OCI-LY7 (cell line): ENCODE results near the gene RC3H1. TPM values are rescaled to one million over a fixed set of nuclear protein-coding genes. Genes with fewer than 3 reads are reported as not detected.
"Not testable (repeated sequence)": the region's sequence is repeated elsewhere in the genome, so short reads cannot be mapped to it uniquely, and the experiment has no call there.

ENCODE experiments used
- BruUV-seq: library from RNA; stranded (reverse); fragments of 400-500 nt; replicated peaks from 2 replicates; lab custom pipeline; 2021; lab: Mats Ljungman, UMichigan
- CTCF ChIA-PET: fragments of 300-600 bp; sonication (Branson Sonifier 250); formaldehyde crosslinking; loops from one replicate; lab custom pipeline; 2022; ENCODE audit warnings: antibody characterized with exemption; ENCODE audit not compliant: unreplicated experiment; lab: Charles Lee
- POLR2A ChIA-PET: fragments of 300-600 bp; sonication (Branson Sonifier 250); formaldehyde crosslinking; loops from one replicate; lab custom pipeline; 2022; ENCODE audit warnings: antibody characterized with exemption; lab: Charles Lee
- DNase-seq: peaks from one replicate; pipeline ENCODE4 v3.0.0-alpha.2; 2015; ENCODE audit warnings: low spot score
- H2AFZ ChIP-seq: fragments of 200-600 bp; sonication (generic), shearing (Covaris generic); 2 replicates; pipeline ENCODE4 v1.6.1; 2014; ENCODE audit warnings: mild to moderate bottlenecking, antibody characterized with exemption, low read length, moderate library complexity
- H3K27ac ChIP-seq: fragments of 200-600 bp; sonication (generic); 2 replicates; pipeline ENCODE4 v1.5.1; 2014; ENCODE audit warnings: mixed run types, low read depth, mild to moderate bottlenecking, moderate library complexity, low read length, inconsistent platforms; ENCODE audit not compliant: poor library complexity, severe bottlenecking
- H3K36me3 ChIP-seq: fragments of 200-600 bp; sonication (generic); 2 replicates; pipeline ENCODE4 v1.6.1; 2014; ENCODE audit warnings: mild to moderate bottlenecking, antibody characterized with exemption, low read length, moderate library complexity, mixed read lengths; ENCODE audit not compliant: insufficient read depth
- H3K4me1 ChIP-seq: fragments of 200-600 bp; sonication (generic); 2 replicates; pipeline ENCODE4 v1.5.1; 2014; ENCODE audit warnings: mild to moderate bottlenecking, low read length; ENCODE audit not compliant: insufficient read depth, poor library complexity, severe bottlenecking
- H3K4me2 ChIP-seq: fragments of 200-600 bp; sonication (generic); 2 replicates; pipeline ENCODE4 v1.6.1; 2014; ENCODE audit warnings: mild to moderate bottlenecking, low read length
- H3K4me3 ChIP-seq: fragments of 200-600 bp; sonication (generic); 2 replicates; pipeline ENCODE4 v1.5.1; 2014; ENCODE audit warnings: mild to moderate bottlenecking, low read depth, low read length; ENCODE audit not compliant: poor library complexity, severe bottlenecking
- H3K79me2 ChIP-seq: fragments of 200-600 bp; sonication (generic); 2 replicates; pipeline ENCODE4 v1.6.1; 2016; ENCODE audit warnings: low read depth, mild to moderate bottlenecking, low read length, moderate library complexity, mixed read lengths; ENCODE audit not compliant: insufficient read depth
- H3K9me2 ChIP-seq: fragments of 200-600 bp; sonication (generic); 2 replicates; pipeline ENCODE4 v1.6.1; 2016; ENCODE audit warnings: mild to moderate bottlenecking, low read length, mixed read lengths; ENCODE audit not compliant: insufficient read depth
- H3K9me3 ChIP-seq: fragments of 200-600 bp; sonication (generic); 2 replicates; pipeline ENCODE4 v1.6.1; 2014; ENCODE audit warnings: mild to moderate bottlenecking, mixed run types, low read length, mixed read lengths
- H4K20me1 ChIP-seq: fragments of 200-600 bp; sonication (generic); 2 replicates; pipeline ENCODE4 v1.6.1; 2014; ENCODE audit warnings: mild to moderate bottlenecking, antibody characterized with exemption, low read length, moderate library complexity, mixed read lengths; ENCODE audit not compliant: insufficient read depth
- EZH2phosphoT487 ChIP-seq: fragments of 200-600 bp; sonication (generic); IDR thresholded peaks from 2 replicates; pipeline ENCODE4 v1.6.1; 2018; ENCODE audit warnings: low read depth, borderline replicate concordance, mild to moderate bottlenecking, mixed run types, antibody characterized with exemption, low read length, moderate library complexity, mixed read lengths
- intact Hi-C: fragments of 100-400 bp; cut with micrococcal nuclease; formaldehyde crosslinking; loops from one replicate; pipeline ENCODE4 v1.10.0; 2022; ENCODE audit not compliant: unreplicated experiment
- total RNA-seq, 2 experiments: library from RNA; depleted of rRNA in 1 of 2; stranded (reverse); fragments of >200 nt in 1 of 2; shearing (Covaris generic) in 1 of 2; gene quantifications; 2 replicates each; pipeline ENCODE4 v1.2.3, GENCODE V29; 2014 to 2022
- TF ChIP-seq, protein P1 (sequence below): fragments of 200-600 bp; sonication (generic); conservative IDR thresholded peaks from 2 replicates; pipeline ENCODE4 v1.5.1; 2014; ENCODE audit warnings: mild to moderate bottlenecking, antibody characterized with exemption, low read length, moderate library complexity, mixed read lengths

The RC3H1 gene
- total RNA-seq, 2 experiments from 2014 or later: 21.0 to 34.0 TPM

DNA sequence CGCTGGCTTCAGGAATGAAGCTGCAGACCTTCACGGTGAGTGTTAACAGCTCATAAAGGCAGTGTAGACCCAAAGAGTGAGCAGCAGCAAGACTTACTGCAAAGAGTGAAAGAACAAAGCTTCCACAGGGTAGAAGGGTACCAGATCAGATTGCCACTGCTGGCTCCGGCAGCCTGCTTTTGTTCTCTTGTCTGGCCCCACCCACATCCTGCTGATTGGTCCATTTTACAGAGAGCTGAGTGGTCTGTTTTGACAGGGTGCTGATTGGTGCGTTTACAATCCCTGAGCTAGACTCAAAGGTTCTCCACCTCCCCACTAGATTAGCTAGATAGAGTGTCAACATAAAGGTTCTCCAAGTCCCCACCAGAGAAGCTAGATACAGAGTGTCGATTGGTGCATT, 33.6 kb upstream of the RC3H1 start:
- H4K20me1 ChIP-seq, H3K79me2 ChIP-seq, H3K4me3 ChIP-seq, H3K4me1 ChIP-seq, H3K4me2 ChIP-seq, CTCF ChIA-PET, intact Hi-C loops, H3K27ac ChIP-seq, H3K9me2 ChIP-seq, BruUV-seq, H2AFZ ChIP-seq, H3K36me3 ChIP-seq, H3K9me3 ChIP-seq, DNase-seq: not testable (repeated sequence)
- POLR2A ChIA-PET: interaction anchor here (0.6 to 1.4 kb wide), 2 partner anchors 11 to 76 kb away, joined by 3 to 5 read pairs; no protein-coding TSS in a partner anchor

DNA sequence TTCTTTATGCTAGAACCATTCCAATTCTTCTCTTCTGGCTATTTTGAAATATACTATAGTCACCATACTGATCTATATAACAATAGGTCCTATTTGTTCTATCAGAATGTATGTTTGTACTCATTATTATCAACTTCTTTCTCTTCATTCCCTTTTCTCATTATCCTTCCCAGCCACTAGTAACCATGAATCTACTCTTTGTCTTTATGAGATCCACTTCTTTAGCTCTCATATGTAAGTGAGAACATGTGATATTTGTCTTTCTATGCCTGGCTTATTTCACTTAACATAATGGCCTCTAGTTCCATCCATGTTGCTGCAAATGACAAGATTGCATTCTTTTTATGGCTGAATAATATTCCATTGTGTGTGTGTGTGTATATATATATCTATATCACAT, 31.7 kb upstream of the RC3H1 start:
- intact Hi-C loops: no loop called here
- no peak overlapping the region for H3K27ac ChIP-seq
- no peak for DNase-seq
- no peaks in the 10 kb centered on the region for H3K79me2 ChIP-seq
- BruUV-seq: no TSS peak
- ChIA-PET CTCF (no interaction called here), POLR2A (interaction anchor here (0.6 kb wide), 2 partner anchors 31 to 79 kb away, joined by 3 read pairs; partner anchors contain the start of gene RC3H1)
- no peaks in the 10 kb centered on the region for H3K9me2 ChIP-seq
- TF ChIP-seq EZH2phosphoT487: no peak
- TF ChIP-seq, protein P1, sequence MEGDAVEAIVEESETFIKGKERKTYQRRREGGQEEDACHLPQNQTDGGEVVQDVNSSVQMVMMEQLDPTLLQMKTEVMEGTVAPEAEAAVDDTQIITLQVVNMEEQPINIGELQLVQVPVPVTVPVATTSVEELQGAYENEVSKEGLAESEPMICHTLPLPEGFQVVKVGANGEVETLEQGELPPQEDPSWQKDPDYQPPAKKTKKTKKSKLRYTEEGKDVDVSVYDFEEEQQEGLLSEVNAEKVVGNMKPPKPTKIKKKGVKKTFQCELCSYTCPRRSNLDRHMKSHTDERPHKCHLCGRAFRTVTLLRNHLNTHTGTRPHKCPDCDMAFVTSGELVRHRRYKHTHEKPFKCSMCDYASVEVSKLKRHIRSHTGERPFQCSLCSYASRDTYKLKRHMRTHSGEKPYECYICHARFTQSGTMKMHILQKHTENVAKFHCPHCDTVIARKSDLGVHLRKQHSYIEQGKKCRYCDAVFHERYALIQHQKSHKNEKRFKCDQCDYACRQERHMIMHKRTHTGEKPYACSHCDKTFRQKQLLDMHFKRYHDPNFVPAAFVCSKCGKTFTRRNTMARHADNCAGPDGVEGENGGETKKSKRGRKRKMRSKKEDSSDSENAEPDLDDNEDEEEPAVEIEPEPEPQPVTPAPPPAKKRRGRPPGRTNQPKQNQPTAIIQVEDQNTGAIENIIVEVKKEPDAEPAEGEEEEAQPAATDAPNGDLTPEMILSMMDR: no peak
- no peak overlapping the region for H2AFZ ChIP-seq
- H3K4me3 ChIP-seq: no peak overlapping the region
- no peaks in the 10 kb centered on the region for H3K4me1 ChIP-seq
- H3K36me3 ChIP-seq: no peaks in the 10 kb centered on the region
- H3K9me3 ChIP-seq: no peaks in the 10 kb centered on the region
- H3K4me2 ChIP-seq: no peak overlapping the region
- H4K20me1 ChIP-seq: no peaks in the 10 kb centered on the region

DNA sequence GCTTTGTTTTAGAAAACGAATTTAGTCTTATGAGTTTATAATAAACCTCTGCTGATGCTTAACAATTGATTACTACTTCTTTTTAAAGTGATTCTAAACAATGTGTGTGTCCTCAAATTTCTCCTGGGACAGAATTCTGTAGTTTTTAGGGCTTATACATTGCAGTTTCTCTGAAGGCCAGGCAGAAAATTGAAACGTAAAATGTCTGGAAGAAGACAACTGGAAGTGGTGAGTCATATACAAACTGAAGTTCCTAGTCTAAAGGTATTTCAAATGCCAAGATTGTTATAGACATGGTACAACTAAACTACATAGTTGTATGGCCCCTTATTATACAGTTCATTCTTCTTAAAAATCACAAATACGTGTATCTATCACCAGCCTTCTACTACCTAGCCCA, 30.5 kb upstream of the RC3H1 start:
- intact Hi-C loops: no loop called here
- Histone ChIP-seq H3K4me1 (no peaks in the 10 kb centered on the region), H3K79me2 (no peaks in the 10 kb centered on the region), H3K9me3 (no peaks in the 10 kb centered on the region), H3K4me2 (no peak overlapping the region), H3K4me3 (no peak overlapping the region), H2AFZ (no peak overlapping the region), H4K20me1 (no peaks in the 10 kb centered on the region), H3K9me2 (no peaks in the 10 kb centered on the region), H3K36me3 (no peaks in the 10 kb centered on the region), H3K27ac (no peak overlapping the region)
- TF ChIP-seq, protein P1: no peak
- no peak for TF ChIP-seq EZH2phosphoT487
- CTCF ChIA-PET: no interaction called here
- no peak for DNase-seq
- BruUV-seq: no TSS peak
- POLR2A ChIA-PET: interaction anchor here (0.7 kb wide), 1 partner anchor 16 kb away, joined by 9 read pairs; no protein-coding TSS in a partner anchor
